Measurements from ENCODE around the gene RHOB. TPM values are rescaled to one million over a fixed set of nuclear protein-coding genes. Genes with fewer than 3 reads are reported as not detected.
"Not testable (repeated sequence)": the region's sequence is repeated elsewhere in the genome, so short reads cannot be mapped to it uniquely, and the experiment has no call there.

The RHOB gene
- total RNA-seq = 528 TPM

- peak; percentile 73 to 98 (median 98) for DNase-seq (ENCODE audit: low read depth in 2 of 3, low spot score in 2 of 3)
These were observed at the start of gene RHOB for GRCh38 chr2:20446917-20447436. Gene RHOB, plus strand, starts transcription at chr2:20447074. Its CDS starts 392 bp downstream, at chr2:20447466.

GRCh38 chr2:20397811-20398447, 48.9 kb upstream of the RHOB start:
- DNase-seq (ENCODE audit: low read depth in 2 of 3, low spot score in 2 of 3) = no peak

GRCh38 chr2:20398956-20399567, 47.8 kb upstream of the RHOB start:
- no peak for DNase-seq (ENCODE audit: low read depth in 2 of 3, low spot score in 2 of 3)

- no peak for DNase-seq (ENCODE audit: low read depth in 2 of 3, low spot score in 2 of 3)
These were observed 46.6 kb upstream of the RHOB start for GRCh38 chr2:20400306-20400705.

GRCh38 chr2:20400787-20401488, 45.9 kb upstream of the RHOB start:
- no peak for DNase-seq (ENCODE audit: low read depth in 2 of 3, low spot score in 2 of 3)

- DNase-seq (ENCODE audit: low read depth in 2 of 3, low spot score in 2 of 3) = no peak
These were observed 45.4 kb upstream of the RHOB start for GRCh38 chr2:20401489-20401835.

- no peak for DNase-seq (ENCODE audit: low read depth in 2 of 3, low spot score in 2 of 3)
These were observed 43.0 kb upstream of the RHOB start for GRCh38 chr2:20403774-20404312.

GRCh38 chr2:20404950-20405349, 41.9 kb upstream of the RHOB start:
- no peak for DNase-seq (ENCODE audit: low read depth in 2 of 3, low spot score in 2 of 3)

GRCh38 chr2:20409039-20409438, 37.8 kb upstream of the RHOB start:
- DNase-seq (ENCODE audit: low read depth in 2 of 3, low spot score in 2 of 3) = peak in 1 of 3 donors; percentile 4

GRCh38 chr2:20410556-20411277, 36.2 kb upstream of the RHOB start:
- no peak for DNase-seq (ENCODE audit: low read depth in 2 of 3, low spot score in 2 of 3)

GRCh38 chr2:20411361-20411894, 35.4 kb upstream of the RHOB start:
- DNase-seq (ENCODE audit: low read depth in 2 of 3, low spot score in 2 of 3) = peak; percentile 17 to 70 (median 56)

GRCh38 chr2:20414806-20415205, 32.1 kb upstream of the RHOB start:
- DNase-seq (ENCODE audit: low read depth in 2 of 3, low spot score in 2 of 3) = no peak

GRCh38 chr2:20415511-20415918, 31.4 kb upstream of the RHOB start:
- no peak for DNase-seq (ENCODE audit: low read depth in 2 of 3, low spot score in 2 of 3)

GRCh38 chr2:20416723-20417122, 30.2 kb upstream of the RHOB start:
- no peak for DNase-seq (ENCODE audit: low read depth in 2 of 3, low spot score in 2 of 3)

- DNase-seq (ENCODE audit: low read depth in 2 of 3, low spot score in 2 of 3) = not testable (repeated sequence)
These were observed 29.5 kb upstream of the RHOB start for GRCh38 chr2:20417230-20417821.

- no peak for DNase-seq (ENCODE audit: low read depth in 2 of 3, low spot score in 2 of 3)
These were observed 28.4 kb upstream of the RHOB start for GRCh38 chr2:20418519-20418918.

GRCh38 chr2:20419007-20419576, 27.8 kb upstream of the RHOB start:
- peak in 1 of 3 donors; percentile 18 for DNase-seq (ENCODE audit: low read depth in 2 of 3, low spot score in 2 of 3)

GRCh38 chr2:20419752-20420151, 27.1 kb upstream of the RHOB start:
- no peak for DNase-seq (ENCODE audit: low read depth in 2 of 3, low spot score in 2 of 3)

GRCh38 chr2:20421336-20421987, 25.4 kb upstream of the RHOB start:
- no peak for DNase-seq (ENCODE audit: low read depth in 2 of 3, low spot score in 2 of 3)

All from hematopoietic multipotent progenitor cell (in vitro differentiated cells).